GM19240 (cell line): ENCODE results near the gene ESPL1.

ENCODE experiments used
- DNase-seq: peaks from one replicate; pipeline ENCODE4 v3.0.0; 2011; ENCODE audit warnings: low spot score; ENCODE audit not compliant: insufficient read length

ESPL1 gene

GRCh38 chr12:53267999-53268629 is at the start of gene ESPL1:
Gene ESPL1, plus strand, starts transcription at chr12:53268299. Its CDS starts 468 bp downstream, at chr12:53268767.
- peak; percentile 91 for DNase-seq

- no peak for DNase-seq
These were observed 49.4 kb upstream of the ESPL1 start for GRCh38 chr12:53218551-53219291.

GRCh38 chr12:53219292-53219955 is 48.7 kb upstream of the ESPL1 start:
- peak; percentile 46 for DNase-seq

- DNase-seq = peak; percentile 66
These were observed 48.0 kb upstream of the ESPL1 start for GRCh38 chr12:53219956-53220693.

GRCh38 chr12:53220694-53221202 is 47.4 kb upstream of the ESPL1 start:
- peak; percentile 84 for DNase-seq

GRCh38 chr12:53221203-53222080 is 46.7 kb upstream of the ESPL1 start:
- DNase-seq = no peak

GRCh38 chr12:53222170-53222721 is 45.9 kb upstream of the ESPL1 start:
- no peak for DNase-seq

- no peak for DNase-seq
These were observed 45.3 kb upstream of the ESPL1 start for GRCh38 chr12:53222806-53223261.

- no peak for DNase-seq
These were observed 44.6 kb upstream of the ESPL1 start for GRCh38 chr12:53223389-53224060.

- no peak for DNase-seq
These were observed 43.8 kb upstream of the ESPL1 start for GRCh38 chr12:53224061-53224896.

- no peak for DNase-seq
These were observed 43.0 kb upstream of the ESPL1 start for GRCh38 chr12:53224897-53225634.

- DNase-seq = no peak
These were observed 42.3 kb upstream of the ESPL1 start for GRCh38 chr12:53225635-53226424.

- no peak for DNase-seq
These were observed 41.3 kb upstream of the ESPL1 start for GRCh38 chr12:53226815-53227214.

GRCh38 chr12:53227341-53227740 is 40.8 kb upstream of the ESPL1 start:
- DNase-seq = no peak

GRCh38 chr12:53227836-53228235 is 40.3 kb upstream of the ESPL1 start:
- no peak for DNase-seq

- no peak for DNase-seq
These were observed 38.6 kb upstream of the ESPL1 start for GRCh38 chr12:53229454-53229853.
